ENCODE results near the gene TOP3B. TPM values are rescaled to one million over a fixed set of nuclear protein-coding genes. Genes with fewer than 3 reads are reported as not detected.

Gene TOP3B
- total RNA-seq, 5 donors from 2014 or later (not counting 1 experiment from before 2014, with no cell fraction given), result 58.9 to 90.6 (median 65.9) TPM

GRCh38 chr22:21964918-21965484 is 17.6 kb downstream of the TOP3B start:
- CTCF ChIA-PET, result interaction anchor here in 1 of 2 donors (0.7 kb wide), 1 partner anchor 197 kb away, joined by 3 read pairs; no protein-coding TSS in a partner anchor
- no peak overlapping the region for H3K4me3 ChIP-seq (ENCODE audit: control insufficient read depth in 1 of 2, extremely low read depth in 1 of 2, low read length in 1 of 2)
- Mint-ChIP-seq H3K27me3 (no peaks in the 10 kb centered on the region), H3K4me1 (no peaks in the 10 kb centered on the region), H3K9me3 (no peaks in the 10 kb centered on the region), H3K27ac (no peak overlapping the region), H3K36me3 (peaks cover 40% of the 10 kb centered on the region), H3K4me3 (no peak overlapping the region)
- no peak for DNase-seq
- WGBS (ENCODE audit: insufficient coverage), result 100% methylated on average over 3 of the region's 6 CpGs
- H3K9me3 ChIP-seq, result no peaks in the 10 kb centered on the region
- POLR2A ChIA-PET, result no interaction called here
- peaks cover 39 to 74% of the 10 kb centered on the region in 2 donors for H3K36me3 ChIP-seq (ENCODE audit: control insufficient read depth in 2 of 2, extremely low read depth in 1 of 2, insufficient read depth in 1 of 2, low read length in 1 of 2)
- H3K27me3 ChIP-seq (replicated peaks in 1 of 2; ENCODE audit: control insufficient read depth in 2 of 2, extremely low read depth in 1 of 2, insufficient read depth in 2 of 2, low read length in 1 of 2), result no peaks in the 10 kb centered on the region
- no peaks in the 10 kb centered on the region for H3K4me1 ChIP-seq (ENCODE audit: control insufficient read depth in 1 of 2, extremely low read depth in 1 of 2, insufficient read depth in 2 of 2, low read length in 2 of 2)
- no peak for ATAC-seq (replicated peaks in 1 of 4)
- no peak overlapping the region for H3K27ac ChIP-seq (ENCODE audit: low read length)

DNA sequence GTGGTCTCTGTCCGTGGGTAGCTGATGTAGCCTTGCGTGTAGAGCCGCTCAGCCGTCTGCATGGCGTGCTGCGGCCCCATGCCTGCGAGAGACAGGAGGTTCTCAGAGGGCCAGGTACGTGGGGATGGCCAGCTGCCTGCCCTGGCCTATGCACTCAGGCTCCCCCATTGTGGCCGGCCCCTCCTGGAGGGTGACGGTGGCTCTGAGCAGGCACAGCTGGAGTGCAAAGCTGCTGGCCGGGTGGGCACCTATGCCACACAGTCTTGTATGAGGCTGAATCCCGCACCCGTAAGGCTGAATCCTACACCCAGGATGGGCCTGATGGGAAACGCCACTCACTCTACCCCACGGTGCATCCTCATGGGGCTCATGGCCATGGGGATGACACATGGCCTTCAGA is 18.4 kb downstream of the TOP3B start:
- DNase-seq, result no peak
- ChIA-PET CTCF (no interaction called here), POLR2A (no interaction called here)
- WGBS (ENCODE audit: insufficient coverage), result 99% methylated on average over 13 of the region's 15 CpGs
- Mint-ChIP-seq H3K4me3 (no peak overlapping the region), H3K27me3 (no peaks in the 10 kb centered on the region), H3K9me3 (no peaks in the 10 kb centered on the region), H3K36me3 (peaks cover 43% of the 10 kb centered on the region), H3K27ac (no peak overlapping the region), H3K4me1 (no peaks in the 10 kb centered on the region)
- Histone ChIP-seq H3K36me3 (ENCODE audit: control insufficient read depth in 2 of 2, extremely low read depth in 1 of 2, insufficient read depth in 1 of 2, low read length in 1 of 2) (peaks cover 44 to 72% of the 10 kb centered on the region in 2 donors), H3K9me3 (no peaks in the 10 kb centered on the region), H3K27ac (ENCODE audit: low read length) (no peak overlapping the region), H3K4me3 (ENCODE audit: control insufficient read depth in 1 of 2, extremely low read depth in 1 of 2, low read length in 1 of 2) (no peak overlapping the region), H3K4me1 (ENCODE audit: control insufficient read depth in 1 of 2, extremely low read depth in 1 of 2, insufficient read depth in 2 of 2, low read length in 2 of 2) (no peaks in the 10 kb centered on the region), H3K27me3 (replicated peaks in 1 of 2; ENCODE audit: control insufficient read depth in 2 of 2, extremely low read depth in 1 of 2, insufficient read depth in 2 of 2, low read length in 1 of 2) (no peaks in the 10 kb centered on the region)
- ATAC-seq (replicated peaks in 1 of 4), result no peak

- H3K9me3 Mint-ChIP-seq, result no peaks in the 10 kb centered on the region
- no peak overlapping the region for H3K27ac Mint-ChIP-seq
- H3K36me3 ChIP-seq (ENCODE audit: control insufficient read depth in 2 of 2, extremely low read depth in 1 of 2, insufficient read depth in 1 of 2, low read length in 1 of 2), result peaks cover 41 to 70% of the 10 kb centered on the region in 2 donors
- POLR2A ChIA-PET, result no interaction called here
- no peaks in the 10 kb centered on the region for H3K4me1 ChIP-seq (ENCODE audit: control insufficient read depth in 1 of 2, extremely low read depth in 1 of 2, insufficient read depth in 2 of 2, low read length in 2 of 2)
- H3K36me3 Mint-ChIP-seq, result peaks cover 41% of the 10 kb centered on the region
- H3K4me3 Mint-ChIP-seq, result no peak overlapping the region
- H3K27me3 ChIP-seq (replicated peaks in 1 of 2; ENCODE audit: control insufficient read depth in 2 of 2, extremely low read depth in 1 of 2, insufficient read depth in 2 of 2, low read length in 1 of 2), result no peaks in the 10 kb centered on the region
- no peaks in the 10 kb centered on the region for H3K27me3 Mint-ChIP-seq
- CTCF ChIA-PET, result no interaction called here
- no peaks in the 10 kb centered on the region for H3K9me3 ChIP-seq
- H3K4me1 Mint-ChIP-seq, result no peaks in the 10 kb centered on the region
- DNase-seq (no peak), ATAC-seq (replicated peaks in 1 of 4) (no peak)
- WGBS (ENCODE audit: insufficient coverage), result over 99% methylated on average over 16 of the region's 19 CpGs
- H3K4me3 ChIP-seq (ENCODE audit: control insufficient read depth in 1 of 2, extremely low read depth in 1 of 2, low read length in 1 of 2), result no peak overlapping the region
- H3K27ac ChIP-seq (ENCODE audit: low read length), result no peak overlapping the region
These were observed 18.8 kb downstream of the TOP3B start for GRCh38 chr22:21963790-21964211.

GRCh38 chr22:21963286-21963685 is 19.3 kb downstream of the TOP3B start:
- H3K4me1 ChIP-seq (ENCODE audit: control insufficient read depth in 1 of 2, extremely low read depth in 1 of 2, insufficient read depth in 2 of 2, low read length in 2 of 2), result no peaks in the 10 kb centered on the region
- CTCF ChIA-PET, result no interaction called here
- peaks cover 36% of the 10 kb centered on the region for H3K36me3 Mint-ChIP-seq
- no peaks in the 10 kb centered on the region for H3K4me1 Mint-ChIP-seq
- DNase-seq (no peak), ATAC-seq (replicated peaks in 1 of 4) (no peak)
- H3K36me3 ChIP-seq (ENCODE audit: control insufficient read depth in 2 of 2, extremely low read depth in 1 of 2, insufficient read depth in 1 of 2, low read length in 1 of 2), result peaks cover 36 to 68% of the 10 kb centered on the region in 2 donors
- no peak overlapping the region for H3K27ac Mint-ChIP-seq
- no peak overlapping the region for H3K4me3 ChIP-seq (ENCODE audit: control insufficient read depth in 1 of 2, extremely low read depth in 1 of 2, low read length in 1 of 2)
- H3K27ac ChIP-seq (ENCODE audit: low read length), result no peak overlapping the region
- 95% methylated on average over 4 of the region's 7 CpGs for WGBS (ENCODE audit: insufficient coverage)
- H3K27me3 Mint-ChIP-seq, result no peaks in the 10 kb centered on the region
- H3K27me3 ChIP-seq (replicated peaks in 1 of 2; ENCODE audit: control insufficient read depth in 2 of 2, extremely low read depth in 1 of 2, insufficient read depth in 2 of 2, low read length in 1 of 2), result no peaks in the 10 kb centered on the region
- H3K4me3 Mint-ChIP-seq, result no peak overlapping the region
- POLR2A ChIA-PET, result no interaction called here
- no peaks in the 10 kb centered on the region for H3K9me3 Mint-ChIP-seq
- no peaks in the 10 kb centered on the region for H3K9me3 ChIP-seq

DNA sequence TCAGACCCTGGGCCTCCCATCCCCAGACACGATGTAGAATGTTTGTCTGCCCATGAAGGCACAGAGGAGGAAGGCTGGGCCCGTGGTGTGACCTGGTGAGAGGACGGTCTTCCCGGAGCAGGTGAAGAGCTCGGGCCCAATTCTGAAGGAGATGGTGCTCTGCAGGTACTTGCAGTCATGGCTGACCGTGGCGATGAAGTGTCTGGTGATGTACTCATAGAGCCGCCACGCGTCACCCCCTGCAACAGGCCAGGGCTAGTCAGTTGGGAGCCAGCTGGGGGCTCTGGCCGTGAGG is 20.0 kb downstream of the TOP3B start:
- no peak for ATAC-seq (replicated peaks in 1 of 4)
- H3K36me3 ChIP-seq (ENCODE audit: control insufficient read depth in 2 of 2, extremely low read depth in 1 of 2, insufficient read depth in 1 of 2, low read length in 1 of 2), result peaks cover 36 to 61% of the 10 kb centered on the region in 2 donors
- H3K4me1 Mint-ChIP-seq, result no peaks in the 10 kb centered on the region
- WGBS (ENCODE audit: insufficient coverage), result 100% methylated on average over 10 of the region's 11 CpGs
- H3K27me3 Mint-ChIP-seq, result no peaks in the 10 kb centered on the region
- H3K9me3 ChIP-seq, result no peaks in the 10 kb centered on the region
- CTCF ChIA-PET, result no interaction called here
- H3K27ac Mint-ChIP-seq, result no peak overlapping the region
- H3K9me3 Mint-ChIP-seq, result no peaks in the 10 kb centered on the region
- no peak overlapping the region for H3K4me3 Mint-ChIP-seq
- H3K27ac ChIP-seq (ENCODE audit: low read length), result no peak overlapping the region
- peaks cover 35% of the 10 kb centered on the region for H3K36me3 Mint-ChIP-seq
- H3K27me3 ChIP-seq (replicated peaks in 1 of 2; ENCODE audit: control insufficient read depth in 2 of 2, extremely low read depth in 1 of 2, insufficient read depth in 2 of 2, low read length in 1 of 2), result no peaks in the 10 kb centered on the region
- no peak for DNase-seq
- H3K4me1 ChIP-seq (ENCODE audit: control insufficient read depth in 1 of 2, extremely low read depth in 1 of 2, insufficient read depth in 2 of 2, low read length in 2 of 2), result no peaks in the 10 kb centered on the region
- no peak overlapping the region for H3K4me3 ChIP-seq (ENCODE audit: control insufficient read depth in 1 of 2, extremely low read depth in 1 of 2, low read length in 1 of 2)
- POLR2A ChIA-PET, result no interaction called here

GRCh38 chr22:21961886-21962654 is 20.5 kb downstream of the TOP3B start:
- Mint-ChIP-seq H3K27me3 (no peaks in the 10 kb centered on the region), H3K4me3 (no peak overlapping the region), H3K4me1 (no peaks in the 10 kb centered on the region), H3K36me3 (peaks cover 30% of the 10 kb centered on the region), H3K9me3 (no peaks in the 10 kb centered on the region), H3K27ac (no peak overlapping the region)
- WGBS (ENCODE audit: insufficient coverage), result 97% methylated on average over 23 of the region's 23 CpGs
- CTCF ChIA-PET, result no interaction called here
- H3K36me3 ChIP-seq (ENCODE audit: control insufficient read depth in 2 of 2, extremely low read depth in 1 of 2, insufficient read depth in 1 of 2, low read length in 1 of 2), result peaks cover 36 to 56% of the 10 kb centered on the region in 2 donors
- no peak overlapping the region for H3K27ac ChIP-seq (ENCODE audit: low read length)
- DNase-seq (no peak), ATAC-seq (replicated peaks in 1 of 4) (no peak)
- H3K4me3 ChIP-seq (ENCODE audit: control insufficient read depth in 1 of 2, extremely low read depth in 1 of 2, low read length in 1 of 2), result no peak overlapping the region
- H3K4me1 ChIP-seq (ENCODE audit: control insufficient read depth in 1 of 2, extremely low read depth in 1 of 2, insufficient read depth in 2 of 2, low read length in 2 of 2), result no peaks in the 10 kb centered on the region
- POLR2A ChIA-PET, result no interaction called here
- no peaks in the 10 kb centered on the region for H3K9me3 ChIP-seq
- H3K27me3 ChIP-seq (replicated peaks in 1 of 2; ENCODE audit: control insufficient read depth in 2 of 2, extremely low read depth in 1 of 2, insufficient read depth in 2 of 2, low read length in 1 of 2), result no peaks in the 10 kb centered on the region

All from T-cell (primary cell).